Thoracic aorta endothelial cell (primary cell): Measurements from ENCODE around the gene CCIN. TPM values are rescaled to one million over a fixed set of nuclear protein-coding genes. Genes with fewer than 3 reads are reported as not detected.

Experiments used
- total RNA-seq: library from RNA; depleted of rRNA; stranded (reverse); fragments of >200 nt; gene quantifications from 2 replicates; pipeline ENCODE4 v1.2.3, GENCODE V29; 2012

The CCIN gene
- 0.36 and 0.40 TPM in 2 replicates for total RNA-seq

GRCh38 chr9:36169166-36169565 lies at the start of gene CCIN:
CCIN (plus strand) TSS chr9:36169388; CDS start chr9:36169503, 115 bp downstream.

GRCh38 chr9:36136272-36136893 lies 32.8 kb upstream of the CCIN start, which contains the start of gene GLIPR2:
GLIPR2 (plus strand) TSS chr9:36136733; CDS start chr9:36136779, 46 bp downstream.

GRCh38 chr9:36190388-36191289 lies 21.5 kb downstream of the CCIN start, which contains the start of gene CLTA:
CLTA (plus strand) TSS chr9:36190921; CDS start chr9:36191057, 136 bp downstream.

Other genes starting within 250 kb of the CCIN start
- gene OR2S2, start 211.2 kb upstream of the CCIN start, total RNA-seq: not detected in 2 replicates
- 22.1 and 22.6 TPM in 2 replicates for gene RECK, start 132.5 kb upstream of the CCIN start, total RNA-seq
- 12.0 and 19.3 TPM in 2 replicates for gene GLIPR2, start 32.7 kb upstream of the CCIN start, total RNA-seq
- 266 and 325 TPM in 2 replicates for gene CLTA, start 21.5 kb downstream of the CCIN start, total RNA-seq
- 12.4 and 20.3 TPM in 2 replicates for gene GNE, start 89.1 kb downstream of the CCIN start, total RNA-seq
- 36.0 and 40.2 TPM in 2 replicates for gene RNF38, start 230.9 kb downstream of the CCIN start, total RNA-seq